ENCODE results near the gene TALDO1.

TALDO1 gene

GRCh38 chr11:705646-706438, 41.4 kb upstream of the TALDO1 start, which contains the start of gene EPS8L2:
Gene EPS8L2 (plus strand): TSS chr11:706231. CDS start chr11:709408, 3,177 bp downstream.
- H3K27ac ChIP-seq (ENCODE audit: low read depth, low read length): peak within 1 kb of the TSS; percentile 76
- peak within 1 kb of the TSS; percentile 39 for H3K9ac ChIP-seq (ENCODE audit: low read length)
- peak within 1 kb of the TSS; percentile 66 to 75 for H3K4me3 ChIP-seq (ENCODE audit: low read depth in 1 of 2, low read length in 2 of 2)
- peaks cover 0 to 9% of the 10 kb centered on the region in 2 donors for H3K27me3 ChIP-seq (ENCODE audit: control insufficient read depth in 1 of 2, insufficient read depth in 2 of 2, low read length in 2 of 2)
- H3K9me3 ChIP-seq (ENCODE audit: low read length): no peaks in the 10 kb centered on the region
- peaks cover 13% of the 10 kb centered on the region for H3K36me3 ChIP-seq (ENCODE audit: insufficient read depth, low read length)
- H3K4me1 ChIP-seq (ENCODE audit: insufficient read depth, low read length): peaks cover 12% of the 10 kb centered on the region

GRCh38 chr11:706439-706956, 40.8 kb upstream of the TALDO1 start:
- peak overlapping the region; percentile 76 for H3K27ac ChIP-seq (ENCODE audit: low read depth, low read length)
- H3K36me3 ChIP-seq (ENCODE audit: insufficient read depth, low read length): peaks cover 13% of the 10 kb centered on the region
- no peaks in the 10 kb centered on the region for H3K9me3 ChIP-seq (ENCODE audit: low read length)
- H3K27me3 ChIP-seq (ENCODE audit: control insufficient read depth in 1 of 2, insufficient read depth in 2 of 2, low read length in 2 of 2): peaks cover 0 to 9% of the 10 kb centered on the region in 2 donors
- peak overlapping the region; percentile 39 for H3K9ac ChIP-seq (ENCODE audit: low read length)
- H3K4me1 ChIP-seq (ENCODE audit: insufficient read depth, low read length): peaks cover 12% of the 10 kb centered on the region
- peak overlapping the region; percentile 66 to 75 for H3K4me3 ChIP-seq (ENCODE audit: low read depth in 1 of 2, low read length in 2 of 2)

DNA sequence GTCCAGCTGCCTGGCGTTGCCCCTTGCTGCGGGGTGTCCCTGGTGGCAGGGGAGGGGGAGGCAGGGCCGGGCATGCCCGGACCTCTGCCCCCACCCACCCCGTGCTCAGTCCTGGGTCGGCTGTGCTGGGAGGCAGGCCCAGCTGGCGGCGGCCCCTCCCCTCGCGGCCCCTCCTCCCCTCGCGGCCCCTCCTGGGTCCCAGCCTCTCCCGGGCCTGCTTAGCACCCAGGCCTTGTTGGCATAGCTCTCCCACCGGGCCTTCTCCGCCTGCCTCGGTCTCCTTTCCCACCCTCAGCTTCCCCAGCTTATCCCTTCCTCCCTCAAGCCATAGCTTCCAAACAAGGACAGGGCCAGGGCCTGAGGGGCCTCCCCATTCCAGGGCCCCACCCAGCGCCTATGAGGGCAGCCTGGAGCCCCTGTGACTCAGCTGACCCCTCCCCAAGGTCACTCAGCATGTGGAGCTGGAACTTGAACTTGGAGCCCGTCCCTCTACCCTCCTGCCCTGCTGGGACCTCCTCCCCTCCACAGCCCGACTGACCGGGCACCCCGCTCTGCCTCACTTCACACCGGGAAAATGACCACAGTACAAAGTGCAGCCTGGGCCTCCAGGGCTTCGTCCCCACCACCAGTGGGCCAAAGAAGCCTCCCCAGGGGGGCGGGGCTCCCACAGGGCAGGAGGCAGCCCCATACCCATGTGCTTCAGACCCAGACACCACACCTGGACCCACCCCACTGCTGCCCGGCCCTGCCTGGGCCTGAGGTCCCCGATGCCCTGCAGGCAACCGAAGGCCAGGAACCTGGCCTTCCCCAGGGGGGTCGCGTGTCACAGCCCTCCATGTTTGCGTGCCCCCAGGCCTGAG, 40.1 kb upstream of the TALDO1 start:
- Histone ChIP-seq H3K9ac (ENCODE audit: low read length) (peak overlapping the region; percentile 39), H3K4me3 (ENCODE audit: low read depth in 1 of 2, low read length in 2 of 2) (peak overlapping the region; percentile 66 to 75), H3K36me3 (ENCODE audit: insufficient read depth, low read length) (peaks cover 8% of the 10 kb centered on the region), H3K9me3 (ENCODE audit: low read length) (no peaks in the 10 kb centered on the region), H3K4me1 (ENCODE audit: insufficient read depth, low read length) (peaks cover 12% of the 10 kb centered on the region), H3K27me3 (ENCODE audit: control insufficient read depth in 1 of 2, insufficient read depth in 2 of 2, low read length in 2 of 2) (peaks cover 0 to 9% of the 10 kb centered on the region in 2 donors), H3K27ac (ENCODE audit: low read depth, low read length) (peak overlapping the region; percentile 76)

DNA sequence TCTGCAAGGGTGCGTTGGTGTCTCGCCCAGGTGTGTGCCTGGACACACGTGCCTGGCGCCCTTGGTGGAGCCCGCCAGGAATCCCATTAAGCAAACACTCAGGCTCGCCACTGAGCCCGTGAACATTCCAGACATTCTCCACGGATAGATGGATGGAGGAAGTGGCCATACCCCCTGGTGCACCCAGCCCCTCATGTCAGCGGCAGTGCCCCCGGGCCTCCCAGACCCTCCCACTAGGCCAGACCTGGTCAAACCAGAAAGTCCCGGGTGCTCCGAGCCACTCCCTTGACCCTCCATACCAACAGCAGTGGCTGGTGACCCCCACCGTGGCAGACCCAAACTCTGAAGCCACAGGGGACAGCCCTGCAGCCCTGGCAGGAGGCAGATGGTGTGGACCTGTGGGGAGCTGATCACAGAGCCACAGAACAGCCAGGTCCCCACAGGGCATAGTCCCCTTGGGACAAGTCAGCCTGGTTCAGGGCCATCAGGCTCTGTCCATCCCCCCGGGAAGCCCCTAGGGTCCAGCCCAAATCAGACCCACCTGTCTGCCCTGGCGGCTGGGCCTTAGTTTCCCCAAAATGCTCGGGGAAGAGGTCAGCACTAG, 39.3 kb upstream of the TALDO1 start:
- H3K9ac ChIP-seq (ENCODE audit: low read length): no peak overlapping the region

DNA sequence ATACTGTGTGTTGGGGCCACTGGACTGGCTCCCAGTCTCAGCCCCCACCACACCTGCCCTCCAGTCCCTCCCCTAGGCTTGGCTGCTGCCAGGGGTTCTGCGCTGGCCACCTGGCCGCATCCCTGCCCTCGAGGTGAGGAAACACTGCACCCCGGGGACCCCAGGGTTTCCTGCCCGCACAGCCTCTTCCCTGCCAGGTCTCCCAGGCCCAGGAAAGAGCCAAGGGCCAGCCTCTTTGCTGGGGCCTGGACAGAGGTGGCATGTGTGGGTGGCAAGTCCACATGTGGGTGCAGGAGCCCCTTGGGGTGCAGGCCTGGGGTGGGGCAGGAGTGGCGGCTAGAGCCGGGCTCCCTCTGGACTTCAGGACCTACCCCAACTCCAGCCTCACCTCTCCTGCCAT, 38.8 kb upstream of the TALDO1 start:
- Histone ChIP-seq H3K4me3 (ENCODE audit: low read depth in 1 of 2, low read length in 2 of 2) (no peak overlapping the region), H3K4me1 (ENCODE audit: insufficient read depth, low read length) (peaks cover 12% of the 10 kb centered on the region), H3K9me3 (ENCODE audit: low read length) (no peaks in the 10 kb centered on the region), H3K9ac (ENCODE audit: low read length) (no peak overlapping the region), H3K36me3 (ENCODE audit: insufficient read depth, low read length) (no peaks in the 10 kb centered on the region), H3K27ac (ENCODE audit: low read depth, low read length) (no peak overlapping the region), H3K27me3 (ENCODE audit: control insufficient read depth in 1 of 2, insufficient read depth in 2 of 2, low read length in 2 of 2) (peaks cover 0 to 9% of the 10 kb centered on the region in 2 donors)

More for the DNA sequence above, 39.3 kb upstream of the TALDO1 start:
- Histone ChIP-seq H3K27me3 (ENCODE audit: control insufficient read depth in 1 of 2, insufficient read depth in 2 of 2, low read length in 2 of 2) (peaks cover 0 to 9% of the 10 kb centered on the region in 2 donors), H3K9me3 (ENCODE audit: low read length) (no peaks in the 10 kb centered on the region), H3K4me1 (ENCODE audit: insufficient read depth, low read length) (peaks cover 12% of the 10 kb centered on the region), H3K27ac (ENCODE audit: low read depth, low read length) (no peak overlapping the region), H3K36me3 (ENCODE audit: insufficient read depth, low read length) (peaks cover 5% of the 10 kb centered on the region), H3K4me3 (ENCODE audit: low read depth in 1 of 2, low read length in 2 of 2) (no peak overlapping the region)

GRCh38 chr11:709109-709997, 37.9 kb upstream of the TALDO1 start:
- Histone ChIP-seq H3K27me3 (ENCODE audit: control insufficient read depth in 1 of 2, insufficient read depth in 2 of 2, low read length in 2 of 2) (peaks cover 0 to 9% of the 10 kb centered on the region in 2 donors), H3K36me3 (ENCODE audit: insufficient read depth, low read length) (no peaks in the 10 kb centered on the region), H3K9me3 (ENCODE audit: low read length) (no peaks in the 10 kb centered on the region), H3K27ac (ENCODE audit: low read depth, low read length) (no peak overlapping the region), H3K4me1 (ENCODE audit: insufficient read depth, low read length) (peaks cover 12% of the 10 kb centered on the region), H3K4me3 (ENCODE audit: low read depth in 1 of 2, low read length in 2 of 2) (no peak overlapping the region), H3K9ac (ENCODE audit: low read length) (no peak overlapping the region)

- no peaks in the 10 kb centered on the region for H3K36me3 ChIP-seq (ENCODE audit: insufficient read depth, low read length)
- H3K4me3 ChIP-seq (ENCODE audit: low read depth in 1 of 2, low read length in 2 of 2): no peak overlapping the region
- H3K9ac ChIP-seq (ENCODE audit: low read length): no peak overlapping the region
- H3K27ac ChIP-seq (ENCODE audit: low read depth, low read length): no peak overlapping the region
- no peaks in the 10 kb centered on the region for H3K4me1 ChIP-seq (ENCODE audit: insufficient read depth, low read length)
- no peaks in the 10 kb centered on the region for H3K9me3 ChIP-seq (ENCODE audit: low read length)
- H3K27me3 ChIP-seq (ENCODE audit: control insufficient read depth in 1 of 2, insufficient read depth in 2 of 2, low read length in 2 of 2): no peaks in the 10 kb centered on the region
These were observed 32.8 kb upstream of the TALDO1 start for GRCh38 chr11:714436-714835.

GRCh38 chr11:719214-720016, 27.8 kb upstream of the TALDO1 start:
- H3K9ac ChIP-seq (ENCODE audit: low read length): no peak overlapping the region
- H3K9me3 ChIP-seq (ENCODE audit: low read length): no peaks in the 10 kb centered on the region
- H3K27ac ChIP-seq (ENCODE audit: low read depth, low read length): no peak overlapping the region
- peaks cover 5 to 37% of the 10 kb centered on the region in 2 donors for H3K27me3 ChIP-seq (ENCODE audit: control insufficient read depth in 1 of 2, insufficient read depth in 2 of 2, low read length in 2 of 2)
- no peak overlapping the region for H3K4me3 ChIP-seq (ENCODE audit: low read depth in 1 of 2, low read length in 2 of 2)
- no peaks in the 10 kb centered on the region for H3K4me1 ChIP-seq (ENCODE audit: insufficient read depth, low read length)
- H3K36me3 ChIP-seq (ENCODE audit: insufficient read depth, low read length): no peaks in the 10 kb centered on the region

GRCh38 chr11:720017-720641, 27.1 kb upstream of the TALDO1 start:
- Histone ChIP-seq H3K27me3 (ENCODE audit: control insufficient read depth in 1 of 2, insufficient read depth in 2 of 2, low read length in 2 of 2) (peaks cover 5 to 45% of the 10 kb centered on the region in 2 donors), H3K9me3 (ENCODE audit: low read length) (no peaks in the 10 kb centered on the region), H3K36me3 (ENCODE audit: insufficient read depth, low read length) (no peaks in the 10 kb centered on the region), H3K9ac (ENCODE audit: low read length) (no peak overlapping the region), H3K4me1 (ENCODE audit: insufficient read depth, low read length) (no peaks in the 10 kb centered on the region), H3K4me3 (ENCODE audit: low read depth in 1 of 2, low read length in 2 of 2) (no peak overlapping the region), H3K27ac (ENCODE audit: low read depth, low read length) (no peak overlapping the region)

All from muscle layer of colon (tissue), 2 donors.